Ovary (tissue), 3 donors: ENCODE results near the gene FOXL3.

Experiments
- CTCF ChIP-seq, 3 donors: fragments of 450-650 bp in 2 of 3; fragments of 200-600 bp in 1 of 3; IDR thresholded peaks; one replicate each; pipeline versions ENCODE4 v1.5.1 to v1.8.0; 2016 to 2022; ENCODE audit warnings: antibody characterized with exemption in 3 of 3, mild to moderate bottlenecking in 1 of 3
- EP300 ChIP-seq: sonication (generic); formaldehyde crosslinking; IDR thresholded peaks from one replicate; pipeline ENCODE4 v1.6.1; 2017; ENCODE audit warnings: antibody characterized with exemption
- POLR2A ChIP-seq: fragments of 450-650 bp; IDR thresholded peaks from one replicate; pipeline ENCODE4 v1.6.1; 2017; ENCODE audit warnings: antibody characterized with exemption, mild to moderate bottlenecking, moderate library complexity
- donor health status: DM: no; HTN: no; CAD: no.

GRCh38 chr7:307970-308369 lies 18.0 kb downstream of the FOXL3 start:
- TF ChIP-seq CTCF (IDR thresholded peaks at IDR 0.05) = no peak
- no peak for TF ChIP-seq EP300
- TF ChIP-seq POLR2A = no peak
